Stimulated activated CD8-positive, alpha-beta memory T cell treated with anti-CD3 and anti-CD28 coated beads, Interleukin-15, amount 100 ng/mL, for 24 hours (primary cell): ENCODE measurements around the gene SIK1.

ENCODE experiments used
- DNase-seq: peaks from one replicate; pipeline ENCODE4 v3.0.0-alpha.2; 2020; ENCODE audit warnings: low read depth

The SIK1 gene

DNA sequence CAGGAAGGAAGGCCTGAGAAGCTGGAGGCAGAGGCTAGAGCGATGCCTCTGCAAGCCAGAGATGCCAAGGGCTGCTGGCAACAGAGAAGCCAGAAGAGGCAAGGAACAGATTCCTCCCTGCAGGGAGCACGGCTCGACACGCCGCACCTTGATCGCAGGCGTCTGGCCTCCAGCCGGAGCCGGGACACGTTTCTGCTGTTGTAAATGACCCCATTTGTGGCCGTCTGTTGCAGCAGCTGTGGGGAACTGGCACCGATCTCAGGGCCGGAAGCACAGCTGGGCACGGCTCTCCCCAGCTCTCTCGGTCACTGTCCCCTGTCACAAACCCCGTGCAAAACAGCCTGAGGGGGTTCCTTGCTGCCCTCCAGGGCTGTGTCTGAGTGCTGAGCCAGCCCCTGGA is 59.6 kb downstream of the SIK1 start:
- DNase-seq = no peak

DNA sequence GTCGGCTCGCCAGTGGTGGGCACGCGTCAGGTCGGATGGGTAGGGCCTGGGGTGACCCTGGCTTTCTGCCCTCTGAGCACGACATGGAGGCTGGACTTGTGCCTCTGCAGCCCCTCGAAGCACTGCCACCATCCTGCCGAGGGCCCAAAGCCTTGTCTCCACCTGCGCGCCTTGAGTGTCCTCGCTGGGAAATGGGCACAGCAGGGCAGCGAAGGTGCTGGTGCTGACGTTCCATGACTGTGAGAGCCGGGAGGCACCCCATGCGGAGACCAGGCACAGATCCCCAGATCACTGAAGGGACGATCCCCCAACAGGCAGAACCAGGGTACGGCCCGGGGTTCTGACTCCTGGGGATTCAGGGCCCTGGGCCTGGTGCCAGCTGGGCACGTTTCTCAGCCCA is 60.3 kb downstream of the SIK1 start:
- DNase-seq = no peak

DNA sequence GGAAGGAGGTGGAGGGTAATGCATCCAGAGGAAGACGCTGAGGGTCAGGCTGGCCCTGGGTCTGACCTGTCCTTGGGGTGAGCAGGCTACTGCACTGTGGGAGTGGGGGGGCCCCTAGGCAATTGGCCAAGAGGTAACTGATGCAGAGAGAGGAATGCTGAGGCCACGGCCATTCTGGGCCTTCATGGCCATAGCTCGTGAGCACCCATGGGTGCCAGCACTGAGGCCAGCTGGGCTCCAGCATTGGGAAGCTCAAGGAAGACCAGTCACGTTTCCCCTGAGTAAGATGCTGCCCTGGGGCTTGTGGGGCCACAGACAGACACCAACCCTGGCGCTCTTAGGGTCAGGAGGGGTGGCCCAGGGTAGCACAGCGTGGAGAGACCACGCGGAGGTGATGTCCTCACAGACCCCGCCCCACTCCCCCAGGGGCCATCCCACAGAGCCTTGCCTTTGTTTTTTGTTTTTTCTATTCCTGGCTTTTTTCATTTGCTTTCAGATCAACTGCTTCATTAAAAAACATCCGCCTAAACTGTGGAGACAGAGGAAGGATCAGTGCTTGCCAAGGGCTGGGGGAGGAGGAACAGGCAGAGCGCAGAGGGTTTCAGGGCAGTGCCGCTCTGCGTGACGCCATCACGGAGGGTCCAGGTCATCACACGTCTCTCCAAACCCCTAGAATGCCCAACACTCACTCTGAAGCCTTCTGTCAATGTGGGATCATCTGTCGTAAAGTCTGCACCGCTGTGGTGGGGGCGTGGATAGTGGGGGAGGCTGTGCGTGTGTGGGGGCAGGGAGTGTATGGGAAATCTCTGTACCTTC is 61.1 kb downstream of the SIK1 start:
- no peak for DNase-seq

DNA sequence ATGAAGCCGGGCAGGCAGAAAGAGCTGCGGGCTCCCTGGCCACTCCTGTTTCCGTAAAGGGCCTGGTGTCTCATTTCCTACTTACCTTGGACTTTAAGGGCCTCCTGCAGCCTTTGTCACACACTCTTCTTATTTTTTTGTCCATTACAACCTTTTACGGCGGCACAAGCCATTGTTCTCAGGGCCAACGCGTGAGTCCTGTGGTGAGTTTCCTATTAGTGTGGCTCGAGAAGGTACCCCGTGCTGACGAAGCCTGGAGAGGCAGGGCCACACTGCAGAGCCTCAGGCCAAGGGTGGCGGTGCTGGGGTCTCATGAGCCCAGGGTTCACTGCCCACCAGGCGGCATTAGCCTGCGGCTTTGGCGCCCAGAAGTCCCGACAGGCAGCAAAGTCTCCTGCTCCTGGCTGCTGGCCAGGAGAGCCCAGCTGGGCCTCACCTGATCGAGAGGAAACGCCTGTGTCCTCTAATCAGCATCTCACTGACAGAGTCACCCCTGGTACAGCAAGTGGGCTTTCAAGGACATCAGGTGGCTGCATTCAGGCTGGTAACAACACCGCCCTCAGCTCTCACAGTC is 62.0 kb downstream of the SIK1 start:
- no peak for DNase-seq
